ENCODE data around the gene ACOX1.

The ACOX1 gene

GRCh38 chr17:75927286-75927922, 51.6 kb downstream of the ACOX1 start:
- DNase-seq, result peak; percentile 63

- DNase-seq, result no peak
Observed at GRCh38 chr17:75926456-75926855, 52.5 kb downstream of the ACOX1 start.

GRCh38 chr17:75925912-75926311, 53.1 kb downstream of the ACOX1 start:
- no peak for DNase-seq

GRCh38 chr17:75925103-75925502, 53.9 kb downstream of the ACOX1 start:
- DNase-seq, result no peak

GRCh38 chr17:75922963-75923874, 55.7 kb downstream of the ACOX1 start:
- DNase-seq, result no peak

GRCh38 chr17:75922173-75922961, 56.6 kb downstream of the ACOX1 start:
- DNase-seq, result no peak

- no peak for DNase-seq
Observed at GRCh38 chr17:75921596-75921995, 57.4 kb downstream of the ACOX1 start.

GRCh38 chr17:75920045-75920560, 58.9 kb downstream of the ACOX1 start:
- no peak for DNase-seq

GRCh38 chr17:75919611-75920010, 59.4 kb downstream of the ACOX1 start:
- DNase-seq, result no peak

GRCh38 chr17:75917917-75918445, 61.0 kb downstream of the ACOX1 start:
- no peak for DNase-seq

GRCh38 chr17:75917141-75917916, 61.6 kb downstream of the ACOX1 start:
- DNase-seq, result no peak

- no peak for DNase-seq
Observed at GRCh38 chr17:75915268-75915667, 63.7 kb downstream of the ACOX1 start.

GRCh38 chr17:75914643-75915267, 64.2 kb downstream of the ACOX1 start:
- no peak for DNase-seq

- no peak for DNase-seq
Observed at GRCh38 chr17:75913537-75914210, 65.3 kb downstream of the ACOX1 start.

- DNase-seq, result no peak
Observed at GRCh38 chr17:75910699-75911098, 68.3 kb downstream of the ACOX1 start.

GRCh38 chr17:75909812-75910274, 69.1 kb downstream of the ACOX1 start:
- peak; percentile 58 for DNase-seq

- no peak for DNase-seq
Observed at GRCh38 chr17:75909051-75909811, 69.7 kb downstream of the ACOX1 start.

GRCh38 chr17:75908201-75908600, 70.8 kb downstream of the ACOX1 start:
- no peak for DNase-seq

- DNase-seq, result no peak
Observed at GRCh38 chr17:75906143-75906884, 72.7 kb downstream of the ACOX1 start.
